Keratinocyte (primary cell): Measurements from ENCODE around the gene TNIK.

Experiments used
- CTCF ChIP-seq, 3 experiments: IDR thresholded peaks in 1 of 3; conservative IDR thresholded peaks in 1 of 3; optimal IDR thresholded peaks in 1 of 3; 2 replicates in 2 of 3; 3 replicates in 1 of 3; pipeline versions ENCODE3 to v1.5.1; 2011; ENCODE audit warnings: low read length in 3 of 3, mild to moderate bottlenecking in 3 of 3, moderate library complexity in 2 of 3, control low read depth in 1 of 3, inconsistent platforms in 1 of 3; ENCODE audit not compliant: insufficient read depth in 2 of 3; ENCODE audit errors: extremely low read depth in 1 of 3
- EZH2 ChIP-seq: IDR thresholded peaks from one replicate; pipeline ENCODE4 v1.6.1; 2012; ENCODE audit warnings: inconsistent platforms, mild to moderate bottlenecking, low read length, moderate library complexity

- no peak for TF ChIP-seq CTCF (optimal IDR thresholded peaks at IDR 0.05 in 1 of 3, IDR thresholded peaks at IDR 0.05 in 1 of 3, conservative IDR thresholded peaks at IDR 0.05 in 1 of 3; ENCODE audit: extremely low read depth in 1 of 3, insufficient read depth in 2 of 3, low read length in 3 of 3)
- TF ChIP-seq EZH2: no peak
Observed at GRCh38 chr3:171464462-171464861, 4.3 kb upstream of the TNIK start.
